Measurements from ENCODE around the gene ZNF587.
"Not testable (repeated sequence)": the region's sequence is repeated elsewhere in the genome, so short reads cannot be mapped to it uniquely, and the experiment has no call there.

DNA sequence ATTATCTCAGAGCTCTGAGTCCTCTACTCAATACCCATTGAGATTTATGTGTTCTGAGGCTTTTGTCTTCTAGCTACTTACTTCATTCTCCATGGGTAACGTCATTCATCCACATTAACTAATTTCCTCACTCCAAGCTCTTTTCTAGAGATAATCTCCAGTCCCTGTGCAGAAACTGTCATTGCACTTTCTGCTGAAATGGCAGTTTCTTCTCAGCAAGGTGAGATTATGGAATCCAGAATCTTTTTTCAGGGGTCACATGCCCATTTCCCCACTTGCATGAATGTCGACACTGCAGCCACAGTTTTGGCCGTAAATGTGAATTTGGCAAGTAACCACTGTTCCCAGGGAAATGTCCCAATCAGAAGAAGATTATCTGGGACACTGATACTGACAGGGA lies 12.7 kb downstream of the ZNF587 start:
- TF ChIP-seq, protein P1, sequence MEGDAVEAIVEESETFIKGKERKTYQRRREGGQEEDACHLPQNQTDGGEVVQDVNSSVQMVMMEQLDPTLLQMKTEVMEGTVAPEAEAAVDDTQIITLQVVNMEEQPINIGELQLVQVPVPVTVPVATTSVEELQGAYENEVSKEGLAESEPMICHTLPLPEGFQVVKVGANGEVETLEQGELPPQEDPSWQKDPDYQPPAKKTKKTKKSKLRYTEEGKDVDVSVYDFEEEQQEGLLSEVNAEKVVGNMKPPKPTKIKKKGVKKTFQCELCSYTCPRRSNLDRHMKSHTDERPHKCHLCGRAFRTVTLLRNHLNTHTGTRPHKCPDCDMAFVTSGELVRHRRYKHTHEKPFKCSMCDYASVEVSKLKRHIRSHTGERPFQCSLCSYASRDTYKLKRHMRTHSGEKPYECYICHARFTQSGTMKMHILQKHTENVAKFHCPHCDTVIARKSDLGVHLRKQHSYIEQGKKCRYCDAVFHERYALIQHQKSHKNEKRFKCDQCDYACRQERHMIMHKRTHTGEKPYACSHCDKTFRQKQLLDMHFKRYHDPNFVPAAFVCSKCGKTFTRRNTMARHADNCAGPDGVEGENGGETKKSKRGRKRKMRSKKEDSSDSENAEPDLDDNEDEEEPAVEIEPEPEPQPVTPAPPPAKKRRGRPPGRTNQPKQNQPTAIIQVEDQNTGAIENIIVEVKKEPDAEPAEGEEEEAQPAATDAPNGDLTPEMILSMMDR (conservative IDR thresholded peaks at IDR 0.05; ENCODE audit: low read depth, low read length): not testable (repeated sequence)
- TF ChIP-seq EZH2 (IDR thresholded peaks at IDR 0.05; ENCODE audit: low read length, unreplicated experiment): not testable (repeated sequence)
